ENCODE results near the gene ST3GAL2. TPM values are rescaled to one million over a fixed set of nuclear protein-coding genes. Genes with fewer than 3 reads are reported as not detected.

The ST3GAL2 gene, protein sequence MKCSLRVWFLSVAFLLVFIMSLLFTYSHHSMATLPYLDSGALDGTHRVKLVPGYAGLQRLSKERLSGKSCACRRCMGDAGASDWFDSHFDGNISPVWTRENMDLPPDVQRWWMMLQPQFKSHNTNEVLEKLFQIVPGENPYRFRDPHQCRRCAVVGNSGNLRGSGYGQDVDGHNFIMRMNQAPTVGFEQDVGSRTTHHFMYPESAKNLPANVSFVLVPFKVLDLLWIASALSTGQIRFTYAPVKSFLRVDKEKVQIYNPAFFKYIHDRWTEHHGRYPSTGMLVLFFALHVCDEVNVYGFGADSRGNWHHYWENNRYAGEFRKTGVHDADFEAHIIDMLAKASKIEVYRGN
- 18.8 to 25.0 TPM (median 24.7 TPM) in 5 replicates for total RNA-seq (2022; extraction: Qiagen RNA extraction)

DNA sequence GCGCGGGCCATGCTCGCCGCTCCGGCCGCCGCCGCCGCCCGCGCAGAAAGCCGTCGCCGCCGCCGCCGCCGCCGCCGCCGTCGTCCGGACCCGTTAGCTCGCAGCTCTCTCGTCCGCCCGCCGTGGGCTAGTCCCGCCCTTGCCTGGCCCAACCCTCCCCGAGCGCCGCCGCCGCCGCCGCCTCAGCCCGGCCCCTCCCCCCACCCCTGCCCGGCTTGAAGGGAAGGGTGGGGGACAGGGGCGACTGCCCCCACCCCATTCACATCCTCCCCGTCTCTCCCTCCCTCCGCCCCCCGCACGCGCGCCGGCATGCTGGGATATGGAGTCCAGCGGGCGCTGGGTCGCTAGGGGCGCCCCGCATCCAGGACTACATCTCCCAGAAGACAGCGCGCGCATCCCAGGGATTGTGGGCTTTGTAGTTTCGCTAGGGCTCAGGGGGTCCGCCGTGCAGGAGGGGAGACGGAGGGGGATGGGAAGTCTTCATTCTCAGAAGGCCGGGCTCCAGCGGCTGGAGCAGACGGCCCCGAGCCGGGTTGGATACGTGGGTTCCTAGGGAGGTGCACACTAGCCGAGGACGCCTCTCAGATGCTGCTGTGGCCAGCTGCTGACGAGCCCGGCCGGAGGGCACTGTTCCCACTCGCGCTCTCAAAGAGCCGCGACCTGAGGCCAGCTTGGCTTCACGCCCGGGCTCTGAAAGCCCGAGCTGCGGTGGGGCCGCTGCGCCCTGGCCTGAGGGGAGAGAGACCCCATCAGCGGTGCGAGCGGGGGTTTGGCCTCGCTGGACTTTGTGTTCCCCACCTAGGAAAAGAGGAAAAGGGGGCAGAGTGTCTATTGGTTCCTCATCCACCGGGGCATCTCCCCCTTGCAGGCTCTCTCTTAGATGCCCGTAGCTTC is at the start of gene ST3GAL2:
TSS of gene ST3GAL2 (minus strand) at position 132 of the 894 bp plus-strand sequence. CDS start 40,570 bp downstream, outside the sequence.

GRCh38 chr16:70454222-70455034 is 15.5 kb upstream of the ST3GAL2 start, which contains the start of gene FCSK:
TSS of gene FCSK (plus strand) at chr16:70454595. CDS start at chr16:70463191, 8,596 bp downstream.

Other genes starting within 250 kb of the ST3GAL2 start
- 12.8 to 16.0 TPM (median 14.9 TPM) in 5 replicates for gene EXOSC6, start 187.2 kb downstream of the ST3GAL2 start, total RNA-seq (2022; extraction: Qiagen RNA extraction)
- gene AARS1, start 149.6 kb downstream of the ST3GAL2 start, total RNA-seq (2022; extraction: Qiagen RNA extraction) = 92.0 to 102 TPM (median 99.2 TPM) in 5 replicates
- gene DDX19B, start 139.9 kb downstream of the ST3GAL2 start, total RNA-seq (2022; extraction: Qiagen RNA extraction) = 28.0 to 33.6 TPM (median 29.5 TPM) in 5 replicates
- gene DDX19A, start 92.2 kb downstream of the ST3GAL2 start, total RNA-seq (2022; extraction: Qiagen RNA extraction) = 38.1 to 41.1 TPM (median 40.1 TPM) in 5 replicates
- gene FCSK, start 15.5 kb upstream of the ST3GAL2 start, total RNA-seq (2022; extraction: Qiagen RNA extraction) = 4.6 to 6.0 TPM (median 5.5 TPM) in 5 replicates
- 28.0 to 32.9 TPM (median 31.7 TPM) in 5 replicates for gene COG4, start 84.5 kb upstream of the ST3GAL2 start, total RNA-seq (2022; extraction: Qiagen RNA extraction)
- 137 to 205 TPM (median 200 TPM) in 5 replicates for gene SF3B3, start 84.7 kb upstream of the ST3GAL2 start, total RNA-seq (2022; extraction: Qiagen RNA extraction)
- 0.48 to 1.1 TPM (median 0.72 TPM) in 5 replicates for gene IL34, start 207.5 kb upstream of the ST3GAL2 start, total RNA-seq (2022; extraction: Qiagen RNA extraction)
- 36.5 to 58.7 TPM (median 57.6 TPM) in 5 replicates for gene MTSS2, start 247.0 kb upstream of the ST3GAL2 start, total RNA-seq (2022; extraction: Qiagen RNA extraction)

Data from A549 treated with CORT108297 at 1 μM for 4 hours (cell line).